ENCODE measurements around the gene C17orf67. TPM values are rescaled to one million over a fixed set of nuclear protein-coding genes. Genes with fewer than 3 reads are reported as not detected.

Gene C17orf67
- total RNA-seq, 3 donors from 2014 or later: 1.1 to 3.4 (median 1.1) TPM

- H3K9me3 ChIP-seq: no peaks in the 10 kb centered on the region
- no peaks in the 10 kb centered on the region for H3K4me1 ChIP-seq (ENCODE audit: low read depth)
- ATAC-seq (no peak), DNase-seq (no peak)
- TF ChIP-seq CTCF (IDR thresholded peaks at IDR 0.05): no peak
- intact Hi-C loops (cut with DNase I, micrococcal nuclease): no loop called here
- no peaks in the 10 kb centered on the region for H3K36me3 ChIP-seq (ENCODE audit: low read depth)
- H3K4me3 ChIP-seq: no peak overlapping the region
Observed at GRCh38 chr17:56845934-56846333, 12.2 kb upstream of the C17orf67 start.

- ATAC-seq: no peak
- intact Hi-C loops (cut with DNase I, micrococcal nuclease): no loop called here
- Histone ChIP-seq H3K36me3 (ENCODE audit: low read depth) (no peaks in the 10 kb centered on the region), H3K9me3 (no peaks in the 10 kb centered on the region), H3K4me3 (no peak overlapping the region), H3K4me1 (ENCODE audit: low read depth) (no peaks in the 10 kb centered on the region)
- DNase-seq: no peak
- no peak for TF ChIP-seq CTCF (IDR thresholded peaks at IDR 0.05)
Observed at GRCh38 chr17:56842577-56842976, 8.9 kb upstream of the C17orf67 start.

GRCh38 chr17:56838687-56839086 lies 5.0 kb upstream of the C17orf67 start:
- Histone ChIP-seq H3K4me1 (ENCODE audit: low read depth) (peaks cover 14% of the 10 kb centered on the region), H3K4me3 (no peak overlapping the region), H3K36me3 (ENCODE audit: low read depth) (no peaks in the 10 kb centered on the region), H3K9me3 (no peaks in the 10 kb centered on the region)
- DNase-seq (no peak), ATAC-seq (no peak)
- intact Hi-C loops (cut with DNase I, micrococcal nuclease): no loop called here
- TF ChIP-seq CTCF (IDR thresholded peaks at IDR 0.05): no peak

- Histone ChIP-seq H3K36me3 (ENCODE audit: low read depth) (no peaks in the 10 kb centered on the region), H3K4me3 (no peak overlapping the region), H3K4me1 (ENCODE audit: low read depth) (peaks cover 23% of the 10 kb centered on the region), H3K9me3 (no peaks in the 10 kb centered on the region)
- intact Hi-C loops (cut with DNase I, micrococcal nuclease): no loop called here
- TF ChIP-seq CTCF (IDR thresholded peaks at IDR 0.05): no peak
- no peak for ATAC-seq
- DNase-seq: no peak
Observed at GRCh38 chr17:56835264-56835585, 1.5 kb upstream of the C17orf67 start.

- Histone ChIP-seq H3K4me3 (peak overlapping the region; percentile 56), H3K36me3 (ENCODE audit: low read depth) (no peaks in the 10 kb centered on the region), H3K4me1 (ENCODE audit: low read depth) (peaks cover 23% of the 10 kb centered on the region), H3K9me3 (no peaks in the 10 kb centered on the region)
- intact Hi-C loops (cut with DNase I, micrococcal nuclease): no loop called here
- ATAC-seq: peak; percentile 47
- TF ChIP-seq CTCF (IDR thresholded peaks at IDR 0.05): peak; percentile 25
- peak; percentile 62 to 88 (median 80) for DNase-seq
Observed at GRCh38 chr17:56834380-56835263, 902 bp upstream of the C17orf67 start.
